Rectal smooth muscle tissue (tissue), 1 donor: ENCODE measurements around the gene PAK6.

Source experiments
- H3K27ac ChIP-seq: one replicate; pipeline ENCODE4 v1.7.0; 2013; ENCODE audit warnings: low read depth, low read length, inconsistent platforms
- H3K27me3 ChIP-seq: one replicate; pipeline ENCODE4 v1.7.0; 2013; ENCODE audit warnings: low read length; ENCODE audit not compliant: control insufficient read depth, insufficient read depth
- H3K36me3 ChIP-seq: one replicate; pipeline ENCODE4 v1.7.0; 2013; ENCODE audit warnings: low read length; ENCODE audit not compliant: control insufficient read depth, insufficient read depth
- H3K4me1 ChIP-seq: one replicate; pipeline ENCODE4 v1.7.0; 2013; ENCODE audit warnings: low read length; ENCODE audit not compliant: control insufficient read depth, insufficient read depth
- H3K4me3 ChIP-seq: one replicate; pipeline ENCODE4 v1.7.0; 2013; ENCODE audit warnings: low read length
- H3K9ac ChIP-seq: one replicate; pipeline ENCODE4 v1.7.0; 2013; ENCODE audit warnings: low read length

PAK6 gene

GRCh38 chr15:40238532-40239403 lies at the start of gene PAK6:
Gene PAK6, plus strand, starts transcription at chr15:40239063. Its CDS starts 25,723 bp downstream, at chr15:40264786.
- Histone ChIP-seq H3K27me3 (no peaks in the 10 kb centered on the region), H3K36me3 (no peaks in the 10 kb centered on the region), H3K27ac (no peak within 1 kb of the TSS), H3K4me1 (no peaks in the 10 kb centered on the region), H3K4me3 (peak within 1 kb of the TSS; percentile 35), H3K9ac (no peak within 1 kb of the TSS)

GRCh38 chr15:40190591-40190990 lies 48.3 kb upstream of the PAK6 start:
- H3K9ac ChIP-seq: no peak overlapping the region

GRCh38 chr15:40192942-40193341 lies 45.9 kb upstream of the PAK6 start:
- no peaks in the 10 kb centered on the region for H3K27me3 ChIP-seq
- H3K4me1 ChIP-seq: no peaks in the 10 kb centered on the region
- H3K36me3 ChIP-seq: no peaks in the 10 kb centered on the region
- H3K9ac ChIP-seq: no peak overlapping the region
- H3K27ac ChIP-seq: no peak overlapping the region
- H3K4me3 ChIP-seq: no peak overlapping the region

More at GRCh38 chr15:40190591-40190990, 48.3 kb upstream of the PAK6 start:
- Histone ChIP-seq H3K4me1 (no peaks in the 10 kb centered on the region), H3K27ac (no peak overlapping the region), H3K4me3 (no peak overlapping the region), H3K36me3 (no peaks in the 10 kb centered on the region), H3K27me3 (no peaks in the 10 kb centered on the region)

GRCh38 chr15:40197434-40197833 lies 41.4 kb upstream of the PAK6 start:
- no peaks in the 10 kb centered on the region for H3K4me1 ChIP-seq
- no peak overlapping the region for H3K27ac ChIP-seq
- H3K36me3 ChIP-seq: no peaks in the 10 kb centered on the region
- H3K27me3 ChIP-seq: no peaks in the 10 kb centered on the region
- no peak overlapping the region for H3K9ac ChIP-seq
- no peak overlapping the region for H3K4me3 ChIP-seq

GRCh38 chr15:40198355-40199085 lies 40.3 kb upstream of the PAK6 start:
- no peak overlapping the region for H3K27ac ChIP-seq
- H3K9ac ChIP-seq: no peak overlapping the region
- H3K4me1 ChIP-seq: no peaks in the 10 kb centered on the region
- no peaks in the 10 kb centered on the region for H3K36me3 ChIP-seq
- H3K27me3 ChIP-seq: no peaks in the 10 kb centered on the region
- no peak overlapping the region for H3K4me3 ChIP-seq

- H3K27ac ChIP-seq: no peak overlapping the region
- H3K9ac ChIP-seq: no peak overlapping the region
- no peaks in the 10 kb centered on the region for H3K27me3 ChIP-seq
- no peak overlapping the region for H3K4me3 ChIP-seq
- no peaks in the 10 kb centered on the region for H3K4me1 ChIP-seq
- H3K36me3 ChIP-seq: no peaks in the 10 kb centered on the region
Observed at GRCh38 chr15:40204100-40204499, 34.8 kb upstream of the PAK6 start.

GRCh38 chr15:40217166-40217824 lies 21.6 kb upstream of the PAK6 start:
- H3K27me3 ChIP-seq: no peaks in the 10 kb centered on the region
- H3K9ac ChIP-seq: no peak overlapping the region
- H3K4me3 ChIP-seq: no peak overlapping the region
- no peaks in the 10 kb centered on the region for H3K4me1 ChIP-seq
- H3K27ac ChIP-seq: no peak overlapping the region
- no peaks in the 10 kb centered on the region for H3K36me3 ChIP-seq

GRCh38 chr15:40219801-40220200 lies 19.1 kb upstream of the PAK6 start:
- Histone ChIP-seq H3K4me3 (no peak overlapping the region), H3K27me3 (no peaks in the 10 kb centered on the region), H3K27ac (no peak overlapping the region), H3K4me1 (no peaks in the 10 kb centered on the region), H3K36me3 (no peaks in the 10 kb centered on the region), H3K9ac (no peak overlapping the region)

GRCh38 chr15:40222131-40222530 lies 16.7 kb upstream of the PAK6 start:
- H3K27me3 ChIP-seq: no peaks in the 10 kb centered on the region
- H3K27ac ChIP-seq: no peak overlapping the region
- no peak overlapping the region for H3K9ac ChIP-seq

GRCh38 chr15:40226736-40227135 lies 12.1 kb upstream of the PAK6 start:
- Histone ChIP-seq H3K9ac (no peak overlapping the region), H3K36me3 (no peaks in the 10 kb centered on the region), H3K27ac (no peak overlapping the region), H3K27me3 (no peaks in the 10 kb centered on the region), H3K4me1 (no peaks in the 10 kb centered on the region), H3K4me3 (no peak overlapping the region)

More at GRCh38 chr15:40222131-40222530, 16.7 kb upstream of the PAK6 start:
- H3K4me3 ChIP-seq: no peak overlapping the region
- no peaks in the 10 kb centered on the region for H3K4me1 ChIP-seq
- no peaks in the 10 kb centered on the region for H3K36me3 ChIP-seq

GRCh38 chr15:40229316-40229715 lies 9.5 kb upstream of the PAK6 start:
- H3K27me3 ChIP-seq: no peaks in the 10 kb centered on the region
- no peak overlapping the region for H3K4me3 ChIP-seq
- no peaks in the 10 kb centered on the region for H3K36me3 ChIP-seq
- H3K27ac ChIP-seq: no peak overlapping the region
- H3K9ac ChIP-seq: no peak overlapping the region
- H3K4me1 ChIP-seq: no peaks in the 10 kb centered on the region

GRCh38 chr15:40229956-40230355 lies 8.9 kb upstream of the PAK6 start:
- no peaks in the 10 kb centered on the region for H3K27me3 ChIP-seq

More at GRCh38 chr15:40229956-40230355, 8.9 kb upstream of the PAK6 start:
- no peaks in the 10 kb centered on the region for H3K4me1 ChIP-seq
- no peak overlapping the region for H3K9ac ChIP-seq
- H3K36me3 ChIP-seq: no peaks in the 10 kb centered on the region
- H3K4me3 ChIP-seq: no peak overlapping the region
- H3K27ac ChIP-seq: no peak overlapping the region
